Stimulated activated CD8-positive, alpha-beta memory T cell treated with anti-CD3 and anti-CD28 coated beads, Interleukin-2, amount 100 ng/mL, for 48 hours (primary cell): ENCODE results near the gene RFC2.
"Not testable (repeated sequence)": the region's sequence is repeated elsewhere in the genome, so short reads cannot be mapped to it uniquely, and the experiment has no call there.

ENCODE experiments used
- DNase-seq, 2 donors: peaks; one replicate each; pipeline ENCODE4 v3.0.0-alpha.2; 2020; ENCODE audit warnings: low read depth in 2 of 2

Gene RFC2

DNA sequence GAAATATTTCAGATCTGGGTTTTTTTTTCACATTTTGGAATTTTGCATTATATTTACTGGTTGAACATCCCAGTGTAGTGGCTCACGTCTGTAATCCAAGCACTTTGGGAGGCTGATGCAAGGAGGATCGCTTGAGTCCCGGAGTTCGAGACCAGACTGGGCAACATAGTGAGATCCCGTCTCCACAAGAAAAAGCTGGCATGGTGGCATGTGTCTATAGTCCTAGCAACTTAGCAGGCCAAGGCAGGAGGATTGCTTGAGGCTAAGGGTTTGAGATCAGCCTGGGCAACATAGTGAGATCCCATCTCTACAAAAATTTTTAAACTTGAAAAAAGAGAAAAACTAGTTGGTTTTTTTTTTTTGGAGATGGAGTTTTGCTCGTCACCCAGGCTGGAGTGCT is 6.0 kb downstream of the RFC2 start:
- DNase-seq, result no peak

DNA sequence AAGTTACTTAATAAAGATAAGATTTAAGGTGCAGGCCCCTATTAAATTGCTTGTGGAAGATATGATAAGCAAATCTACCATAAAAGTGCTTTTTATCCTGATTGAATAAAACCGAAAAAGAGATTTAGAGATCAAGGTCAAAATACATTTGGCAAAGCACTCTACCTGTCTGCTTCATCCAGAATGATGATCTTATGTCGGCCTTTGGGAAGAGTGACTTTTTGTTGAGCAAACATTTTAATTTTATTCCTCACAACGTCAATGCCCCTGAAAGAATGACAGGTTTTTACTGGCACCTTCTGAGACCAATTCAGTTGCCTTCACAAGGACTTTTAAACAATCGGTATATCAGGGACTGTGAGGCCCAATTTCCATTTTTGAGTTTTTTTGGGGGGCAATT is 7.7 kb downstream of the RFC2 start:
- DNase-seq, result no peak

DNA sequence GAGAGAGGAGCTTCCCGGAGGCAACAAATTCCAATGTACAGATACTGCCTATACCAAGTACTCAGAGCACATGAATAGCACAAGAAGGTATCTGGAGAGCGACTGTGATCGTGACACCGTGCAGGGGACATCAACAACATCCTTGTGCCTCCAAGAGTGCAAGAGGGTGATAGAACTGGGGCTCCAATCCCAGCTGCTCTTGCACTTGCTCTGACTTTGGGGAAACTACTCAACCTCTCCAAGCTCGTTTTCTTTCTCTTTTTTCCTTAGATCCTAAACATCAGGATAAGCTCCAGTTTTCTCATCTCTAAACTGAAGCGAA is 12.1 kb downstream of the RFC2 start:
- DNase-seq, result no peak

DNA sequence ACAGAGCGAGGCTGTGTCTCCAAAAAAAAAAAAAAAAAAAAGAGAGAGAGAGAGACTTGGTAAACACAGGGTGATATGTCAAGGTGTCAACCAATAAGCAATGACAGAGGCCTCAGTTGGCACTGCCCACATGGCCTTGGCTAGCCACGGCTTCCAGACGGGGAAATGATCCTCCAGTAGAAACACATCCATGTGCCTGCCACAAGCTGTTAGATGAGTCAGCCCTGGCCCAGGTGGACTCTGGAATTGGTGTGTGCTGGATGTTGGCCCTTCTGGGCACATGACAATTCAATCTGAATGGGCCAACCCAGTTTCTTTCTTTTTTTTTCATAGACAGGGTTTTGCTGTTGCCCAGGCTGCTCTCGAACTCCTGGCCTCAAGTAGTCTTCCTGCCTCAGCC is 13.7 kb downstream of the RFC2 start:
- no peak for DNase-seq

DNA sequence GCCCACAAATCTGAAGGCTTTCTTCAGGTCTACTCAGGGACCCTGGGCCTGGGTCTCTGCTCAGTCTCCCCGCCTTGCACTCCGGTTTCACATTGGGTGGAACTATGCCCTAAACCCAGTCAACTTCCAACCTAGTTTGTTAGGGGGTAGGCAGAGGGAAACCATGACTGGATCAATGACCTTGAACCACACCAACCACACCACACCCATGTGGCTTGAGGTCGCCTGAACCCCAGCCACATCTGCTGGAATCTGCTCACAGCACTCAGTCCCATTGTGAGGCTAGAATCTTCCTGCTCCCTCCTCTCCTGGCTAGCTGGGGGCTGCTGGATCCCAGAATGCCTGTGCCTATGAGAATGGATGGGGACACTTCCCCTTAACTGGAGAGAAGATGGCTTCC is 17.9 kb downstream of the RFC2 start:
- DNase-seq, result no peak

DNA sequence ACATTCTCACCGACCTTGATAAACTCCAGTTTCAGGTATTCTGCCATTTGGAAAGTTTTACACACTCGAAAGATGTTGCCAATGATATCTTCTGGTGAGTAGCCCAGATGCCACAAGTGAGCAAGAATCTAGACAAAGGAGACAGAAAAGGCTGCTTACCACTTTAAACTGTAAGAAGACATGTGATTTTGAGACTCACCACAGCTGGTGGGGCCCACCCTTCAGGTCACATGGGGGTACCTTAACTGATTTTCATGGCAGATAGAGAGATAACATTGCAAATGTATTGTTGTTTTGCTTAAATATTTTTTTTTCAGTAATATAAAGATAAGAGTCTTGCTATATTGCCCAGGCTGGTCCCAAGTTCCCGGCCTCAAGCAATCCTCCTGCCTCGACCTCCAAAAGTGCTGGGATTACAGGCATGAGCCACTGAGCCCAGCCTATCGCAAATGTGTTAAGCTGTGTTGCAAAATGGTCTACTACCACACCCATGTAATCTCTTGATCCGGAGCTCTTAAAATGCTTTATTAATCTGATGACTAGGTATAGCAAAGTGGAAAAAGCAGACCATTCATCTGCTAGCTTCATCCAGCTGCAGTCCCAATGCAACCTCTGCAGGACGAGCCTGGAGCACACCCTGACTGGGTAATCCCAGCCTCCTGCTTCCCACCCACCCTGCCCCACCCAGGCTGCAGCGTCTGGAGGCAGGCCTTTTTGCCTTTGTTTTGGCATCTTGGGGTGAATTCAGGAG is 18.5 kb downstream of the RFC2 start:
- DNase-seq, result no peak

DNA sequence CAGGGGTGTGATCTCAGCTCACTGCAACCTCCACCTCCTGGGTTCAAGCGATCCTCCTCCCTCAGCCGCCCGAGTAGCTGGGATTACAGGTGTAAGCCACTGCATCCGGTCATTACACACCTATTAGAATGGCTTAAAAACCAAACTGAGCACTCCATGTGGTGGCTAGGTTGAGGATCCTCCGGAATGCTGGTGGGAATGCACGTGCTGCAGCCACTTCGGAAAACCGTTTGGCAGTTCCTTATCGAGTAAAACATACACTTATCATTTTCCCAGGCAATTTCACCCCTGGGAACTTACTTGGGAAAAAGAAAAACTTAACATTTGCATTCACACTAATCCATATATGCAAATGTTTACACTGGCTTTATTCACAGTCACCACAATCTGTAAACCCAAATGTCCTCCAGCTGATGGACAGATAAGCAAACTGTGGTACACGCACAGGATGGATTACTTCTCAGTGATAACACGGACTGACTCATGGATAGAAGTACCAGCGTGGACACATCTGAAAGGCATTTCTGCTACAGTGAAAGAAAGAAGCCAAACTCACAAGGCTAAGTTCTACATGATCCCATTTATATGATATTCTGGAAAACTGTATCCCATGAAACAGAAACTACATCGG is 20.4 kb downstream of the RFC2 start:
- no peak for DNase-seq

DNA sequence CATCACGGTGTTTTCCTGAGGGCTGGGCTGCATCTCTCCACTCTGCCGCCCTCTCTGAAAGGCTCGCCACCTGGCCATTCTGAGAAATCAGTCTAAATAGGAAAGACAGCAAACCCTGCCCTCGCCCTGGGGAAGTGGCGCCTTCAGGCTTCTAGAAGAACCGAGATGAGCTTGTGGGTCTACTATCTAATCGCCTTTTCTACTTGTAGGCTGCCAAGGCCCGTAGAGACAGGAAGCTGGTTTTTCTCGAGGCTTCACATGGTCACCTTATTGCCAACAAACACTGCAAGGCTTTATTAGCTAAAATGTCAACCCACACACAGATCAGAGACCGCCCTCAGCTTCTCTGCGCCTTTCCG is 23.0 kb downstream of the RFC2 start:
- DNase-seq, result no peak

DNA sequence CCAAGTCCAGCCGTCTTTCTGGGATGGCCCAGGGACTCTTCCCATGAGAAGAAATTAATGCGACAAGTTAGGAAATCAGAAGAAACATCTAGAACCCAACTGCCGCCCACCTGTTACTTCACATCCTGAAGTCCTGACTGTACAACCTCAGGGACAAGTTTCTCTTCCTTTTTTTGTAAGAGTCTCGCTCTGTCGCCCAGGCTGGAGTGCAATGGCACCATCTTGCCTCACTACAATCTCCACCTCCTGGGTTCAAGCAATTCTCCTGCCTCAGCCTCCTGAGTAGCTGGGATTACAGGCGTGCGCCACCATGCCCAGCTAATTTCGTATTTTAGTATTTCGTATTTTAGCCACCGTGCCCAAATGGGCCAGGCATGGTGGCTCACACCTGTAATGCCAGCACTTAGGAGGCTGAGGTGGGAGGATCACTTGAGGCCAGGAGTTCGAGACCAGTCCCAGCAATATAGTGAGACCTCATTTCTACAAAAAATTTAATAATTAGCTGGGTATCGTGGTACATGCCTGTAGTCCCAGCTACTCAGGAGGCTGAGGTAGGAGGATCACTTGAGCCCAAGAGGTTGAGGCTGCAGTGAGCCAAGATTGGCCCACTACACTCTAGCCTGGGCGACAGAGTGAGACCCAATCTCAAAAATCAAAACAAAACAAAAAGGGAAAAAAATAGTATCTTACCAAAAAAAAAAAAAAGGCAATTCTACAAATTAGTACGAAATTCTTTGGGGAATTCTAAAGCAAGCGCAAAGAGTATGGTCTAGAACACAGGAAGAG is 23.6 kb downstream of the RFC2 start:
- no peak for DNase-seq

DNA sequence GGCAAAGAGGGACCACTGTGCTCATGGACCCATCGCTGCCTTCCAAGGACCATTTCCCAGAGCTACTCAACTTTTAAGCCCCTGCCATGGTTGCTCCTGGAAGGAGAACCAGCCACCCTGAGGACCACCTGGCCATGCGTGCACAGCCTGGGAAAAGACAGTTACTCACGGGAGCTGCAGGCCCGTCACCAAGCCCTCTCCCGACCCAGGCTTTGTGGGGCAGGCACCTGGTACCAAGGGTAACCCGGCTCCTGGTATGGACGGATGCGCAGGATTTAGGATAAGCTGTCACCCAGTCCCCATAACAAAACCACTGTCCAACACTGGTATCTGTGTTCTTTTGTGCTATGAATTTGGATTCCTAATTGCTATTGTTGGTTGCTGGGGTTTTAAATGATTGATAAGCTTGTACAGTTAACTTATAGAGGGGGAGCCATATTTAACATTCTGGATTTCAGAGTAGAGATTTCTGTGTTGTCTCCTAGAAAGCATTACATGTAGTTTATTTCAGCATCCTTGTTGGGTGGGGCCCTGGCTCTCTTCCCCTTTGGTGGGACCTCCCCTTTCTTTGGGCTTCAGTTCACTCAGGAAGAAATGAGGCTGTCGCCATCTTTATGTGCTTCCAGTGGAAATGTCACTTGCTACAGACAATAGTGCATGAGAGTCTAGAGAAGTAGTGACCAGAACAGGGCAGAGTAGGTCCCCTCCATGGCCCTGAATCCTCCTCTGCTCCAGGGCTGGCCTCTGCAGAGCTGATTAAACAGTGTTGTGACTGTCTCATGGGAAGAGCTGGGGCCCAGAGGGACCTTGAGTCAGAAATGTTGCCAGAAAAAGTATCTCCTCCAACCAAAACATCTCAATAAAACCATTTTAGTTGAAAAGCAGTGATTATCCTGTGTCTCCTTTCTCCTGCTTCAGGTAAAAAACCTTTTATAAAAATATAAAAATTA is 25.0 kb downstream of the RFC2 start:
- DNase-seq, result no peak

DNA sequence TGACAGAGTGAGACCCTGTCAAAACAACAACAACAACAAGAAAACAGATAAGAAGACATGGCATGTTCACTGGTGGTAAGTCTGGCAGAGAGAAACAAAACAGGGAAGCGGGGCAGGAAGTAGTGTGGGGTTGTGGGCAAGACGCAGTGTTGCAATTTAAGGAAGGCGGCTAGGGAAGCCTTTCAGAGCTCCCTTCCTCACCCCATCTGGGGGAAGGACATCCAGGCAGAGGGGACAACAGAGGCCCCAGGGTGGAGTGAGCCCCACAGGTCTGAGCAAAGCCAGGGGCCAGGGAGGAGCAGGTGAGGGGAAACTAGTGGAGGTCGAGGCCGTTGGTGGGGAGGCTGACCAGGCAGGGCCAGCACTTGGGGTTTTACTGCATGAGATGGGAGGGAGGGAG is 27.6 kb downstream of the RFC2 start:
- DNase-seq, result no peak

DNA sequence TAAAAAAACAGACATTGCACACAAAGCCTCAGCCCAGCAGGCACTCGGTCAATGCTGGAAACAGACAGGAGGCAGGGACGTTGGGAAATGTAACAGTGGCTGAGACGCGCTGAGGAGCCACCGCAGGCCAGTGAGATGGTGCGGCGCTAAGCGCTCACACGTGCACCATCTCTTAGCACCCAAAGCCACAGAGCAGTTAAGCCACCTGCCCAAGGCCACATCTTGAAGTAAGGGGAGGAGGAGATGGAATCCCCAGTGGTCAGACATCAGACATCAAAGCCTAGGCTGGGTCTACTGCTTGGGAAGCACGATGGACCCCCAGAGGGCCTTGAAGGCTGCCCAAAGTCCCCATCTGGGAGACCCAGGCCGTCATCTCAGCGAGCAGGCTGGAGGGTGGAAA is 28.8 kb downstream of the RFC2 start:
- DNase-seq, result no peak

DNA sequence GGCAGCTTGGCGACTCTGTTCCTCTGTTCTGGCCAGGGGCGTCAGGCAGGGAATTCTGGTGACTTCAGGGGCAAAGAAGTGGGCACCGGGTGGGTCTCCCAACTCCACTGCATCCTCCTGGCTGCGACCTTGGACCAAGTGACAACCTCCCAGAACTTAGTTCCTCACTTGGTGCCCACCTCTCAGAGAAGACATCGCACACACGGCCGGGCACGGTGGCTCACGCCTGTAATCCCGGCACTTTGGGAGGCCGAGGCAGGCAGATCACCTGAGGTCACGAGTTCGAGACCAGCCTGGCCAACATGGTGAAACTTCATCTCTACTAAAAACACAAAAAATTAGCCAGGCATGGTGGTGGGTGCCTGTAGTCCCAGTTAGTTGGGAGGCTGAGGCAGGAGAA is 29.3 kb downstream of the RFC2 start:
- not testable (repeated sequence) for DNase-seq

DNA sequence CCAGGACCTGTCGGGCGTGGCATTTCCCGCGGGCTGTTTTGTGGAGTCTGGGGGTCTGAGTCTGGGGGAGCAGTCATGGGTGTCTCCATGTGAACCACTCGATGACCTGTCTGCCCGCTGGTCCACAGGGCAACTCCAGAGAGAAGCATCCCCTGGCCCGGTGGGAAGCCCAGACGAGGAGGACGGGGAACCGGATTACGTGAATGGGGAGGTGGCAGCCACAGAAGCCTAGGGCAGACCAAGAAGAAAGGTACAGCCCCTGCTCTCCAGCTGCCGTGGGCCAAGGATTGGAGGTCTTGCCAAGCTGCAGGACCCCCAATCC is 29.7 kb downstream of the RFC2 start:
- no peak for DNase-seq

DNA sequence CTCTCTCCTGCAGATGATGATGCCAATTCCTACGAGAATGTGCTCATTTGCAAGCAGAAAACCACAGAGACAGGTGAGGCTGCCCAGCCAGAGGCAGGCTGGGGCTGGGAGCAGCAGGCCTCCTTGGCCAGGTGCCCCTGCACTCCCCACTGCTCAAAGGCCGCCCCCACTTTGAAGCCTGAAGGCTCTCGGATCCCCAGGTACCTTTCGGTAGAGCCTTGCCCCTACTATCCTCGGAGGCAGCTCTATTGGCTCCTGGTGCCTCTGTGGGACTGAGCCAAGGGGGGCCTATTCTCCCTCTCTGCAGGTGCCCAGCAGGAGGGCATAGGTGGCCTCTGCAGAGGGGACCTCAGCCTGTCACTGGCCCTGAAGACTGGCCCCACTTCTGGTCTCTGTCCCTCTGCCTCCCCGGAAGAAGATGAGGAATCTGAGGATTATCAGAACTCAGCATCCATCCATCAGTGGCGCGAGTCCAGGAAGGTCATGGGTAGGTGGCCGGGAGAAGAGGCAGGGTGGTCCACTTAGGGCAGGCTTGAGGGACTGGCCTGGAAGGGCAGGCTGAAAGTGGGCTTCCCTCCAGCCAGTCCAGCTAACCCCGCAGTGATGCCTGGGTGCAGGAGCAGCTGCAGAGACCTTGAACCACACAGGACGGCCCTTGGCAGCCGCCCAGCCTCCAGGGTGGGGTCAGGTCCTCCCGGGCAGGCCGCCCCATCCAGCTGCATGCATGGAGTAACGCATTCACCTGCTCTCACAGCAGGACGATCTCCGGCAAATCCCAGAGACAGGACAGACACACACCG is 30.3 kb downstream of the RFC2 start:
- no peak for DNase-seq

DNA sequence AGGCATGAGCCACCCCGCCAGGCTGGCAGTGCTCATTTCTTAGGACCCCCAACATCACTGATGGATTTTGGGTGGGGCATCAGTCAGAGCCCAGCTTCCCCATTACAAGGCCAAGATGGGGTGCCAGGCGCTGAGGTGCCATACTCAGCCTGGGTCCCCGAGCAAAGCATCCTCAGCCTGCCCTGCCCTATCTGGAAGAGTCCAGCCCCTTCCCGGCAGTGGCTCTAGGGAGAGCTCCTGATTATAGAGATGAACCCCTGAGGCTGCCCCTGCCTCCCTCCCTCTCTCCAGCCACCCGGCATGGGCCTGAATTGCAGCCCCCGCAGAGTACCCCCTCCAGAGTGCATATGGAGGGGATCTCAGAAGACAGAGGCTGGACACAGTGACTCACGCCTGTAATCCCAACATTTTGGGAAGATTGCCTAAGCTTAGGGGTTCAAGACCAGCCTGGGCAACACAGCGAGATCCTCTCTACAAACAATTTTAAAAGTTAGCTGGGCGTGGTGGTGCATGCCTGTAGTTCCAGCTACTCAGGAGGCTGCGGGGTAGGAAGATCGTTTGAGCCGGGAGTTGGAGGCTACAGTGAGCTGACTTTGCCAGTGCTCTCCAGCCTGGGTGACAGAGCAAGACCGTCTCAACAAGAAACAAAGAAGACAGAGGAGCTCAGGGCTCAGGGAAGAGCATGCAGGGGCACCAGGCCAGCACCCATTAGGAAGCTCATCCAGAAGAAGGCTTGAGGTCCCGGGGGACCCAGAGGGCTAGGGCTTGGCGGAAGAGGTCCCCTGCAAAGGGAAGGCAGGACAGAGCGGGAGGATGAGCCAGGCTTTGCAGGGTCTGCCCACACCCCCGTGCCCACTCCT is 31.1 kb downstream of the RFC2 start:
- no peak for DNase-seq

DNA sequence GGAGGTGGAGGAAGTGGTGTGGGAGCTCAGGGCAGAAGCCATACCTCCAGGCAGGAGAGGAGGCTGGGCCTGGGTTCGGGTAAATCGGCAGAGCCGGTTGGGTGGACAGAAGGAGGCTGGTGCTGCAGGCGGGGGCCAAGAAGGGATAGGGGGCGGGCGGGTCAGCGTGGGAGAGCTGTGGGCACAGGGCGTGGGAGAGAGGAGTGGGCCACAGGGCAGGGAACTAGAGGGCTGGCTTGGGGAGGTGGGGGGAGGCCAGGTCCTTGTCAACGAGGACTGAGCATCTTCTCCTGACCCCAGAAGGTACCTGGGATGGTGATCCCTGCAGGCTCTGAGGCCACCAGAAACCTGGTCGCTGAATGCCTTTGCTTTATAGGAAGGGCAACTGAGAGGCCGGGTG is 32.5 kb downstream of the RFC2 start:
- no peak for DNase-seq

DNA sequence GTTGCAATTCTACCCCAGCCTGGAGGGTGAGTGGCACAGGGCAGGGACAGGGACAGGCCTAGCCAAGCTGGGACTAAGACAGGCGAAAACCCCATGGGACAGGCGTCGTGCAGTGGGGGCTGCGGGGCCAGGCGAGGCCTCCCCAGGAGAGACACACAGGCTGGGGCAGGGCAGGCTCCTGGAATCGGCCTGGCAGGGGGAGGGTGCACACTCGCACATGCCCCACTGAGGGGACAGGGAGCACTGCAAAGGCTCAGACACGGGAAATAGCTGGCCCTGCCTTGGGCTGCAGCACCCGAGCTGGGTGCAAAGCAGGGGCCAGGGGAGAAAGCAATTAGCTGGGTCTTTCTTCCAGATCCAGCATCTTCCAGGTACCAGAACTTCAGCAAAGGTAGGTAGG is 34.0 kb downstream of the RFC2 start:
- DNase-seq, result no peak

DNA sequence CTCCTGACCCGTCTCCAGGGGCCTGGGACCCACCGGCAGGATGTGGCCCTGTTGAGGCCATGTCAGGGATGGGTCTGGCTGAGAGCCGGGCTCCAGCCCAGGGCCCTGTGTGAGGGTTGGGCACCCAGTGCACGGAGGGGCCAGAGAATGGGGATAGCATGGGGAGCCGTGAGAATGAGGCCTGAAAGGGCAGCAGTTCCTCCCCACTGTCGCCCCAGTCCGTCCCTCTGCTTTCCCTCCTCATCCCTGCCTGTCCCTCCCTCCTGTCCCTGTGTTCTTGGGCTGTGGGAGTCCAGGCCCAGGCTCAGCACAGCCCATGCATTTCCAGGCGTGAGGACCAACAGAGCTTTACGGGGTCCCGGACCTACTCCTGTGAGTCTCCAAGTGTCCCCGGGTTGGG is 34.8 kb downstream of the RFC2 start:
- no peak for DNase-seq

DNA sequence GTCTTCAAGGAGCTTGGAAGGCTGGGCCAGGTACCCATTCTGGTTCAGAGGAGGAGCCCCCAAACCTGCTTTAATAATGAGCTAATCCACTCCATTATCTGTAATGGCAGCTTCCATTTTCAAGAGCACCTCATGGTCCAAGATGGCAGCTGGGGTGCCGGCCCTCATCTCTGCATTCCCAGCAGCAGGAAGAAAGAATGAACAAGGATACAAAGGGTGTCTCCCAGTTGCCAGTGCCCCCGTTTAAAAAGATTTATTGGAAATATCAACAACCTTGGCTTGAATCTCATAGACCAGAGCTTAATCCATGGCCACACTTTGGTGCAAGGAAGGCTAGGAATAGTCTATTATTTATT is 35.9 kb downstream of the RFC2 start:
- no peak for DNase-seq
